Measurements from ENCODE around the gene AKR1C8.
"Not testable (repeated sequence)": the region's sequence is repeated elsewhere in the genome, so short reads cannot be mapped to it uniquely, and the experiment has no call there.

DNA sequence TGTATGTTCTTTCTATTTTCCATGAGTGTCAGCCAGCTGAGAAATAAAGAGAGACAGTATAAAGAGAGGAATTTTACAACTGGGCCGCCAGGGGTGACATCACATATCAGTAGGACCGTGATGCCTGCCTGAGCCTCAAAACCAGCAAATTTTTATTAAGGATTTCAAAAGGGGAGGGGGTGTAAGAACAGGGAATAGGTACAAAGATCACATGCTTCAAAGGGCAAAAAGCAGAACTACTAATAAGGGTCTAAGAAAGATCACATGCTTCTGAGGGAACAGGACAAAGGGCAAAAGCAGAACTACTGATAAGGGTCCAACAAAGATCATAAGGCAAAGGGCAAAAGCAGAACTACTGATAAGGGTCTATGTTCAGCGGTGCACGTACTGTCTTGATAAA lies 47.3 kb downstream of the AKR1C8 start:
- TF ChIP-seq USF2 (IDR thresholded peaks at IDR 0.05; ENCODE audit: borderline replicate concordance, low read depth, low read length); POLR2AphosphoS2 (IDR thresholded peaks at IDR 0.05; ENCODE audit: low read depth, low read length); EGR1 (IDR thresholded peaks at IDR 0.05; ENCODE audit: borderline replicate concordance in 1 of 2, low read depth in 2 of 2, low read length in 2 of 2); CREB1 (IDR thresholded peaks at IDR 0.05; ENCODE audit: low read depth); REST (IDR thresholded peaks at IDR 0.05; ENCODE audit: low read depth, low read length); POLR2A (IDR thresholded peaks at IDR 0.05; ENCODE audit: low read depth, low read length); POLR2AphosphoS5 (IDR thresholded peaks at IDR 0.05; ENCODE audit: low read length); MEF2A (IDR thresholded peaks at IDR 0.05; ENCODE audit: insufficient read depth, low read depth, low read length); EP300 (IDR thresholded peaks at IDR 0.05; ENCODE audit: borderline replicate concordance in 1 of 2, control insufficient read depth in 1 of 2, low read depth in 2 of 2, low read length in 2 of 2); JUND (IDR thresholded peaks at IDR 0.05; ENCODE audit: low read depth, low read length): not testable (repeated sequence)
- TF ChIP-seq, protein P1, sequence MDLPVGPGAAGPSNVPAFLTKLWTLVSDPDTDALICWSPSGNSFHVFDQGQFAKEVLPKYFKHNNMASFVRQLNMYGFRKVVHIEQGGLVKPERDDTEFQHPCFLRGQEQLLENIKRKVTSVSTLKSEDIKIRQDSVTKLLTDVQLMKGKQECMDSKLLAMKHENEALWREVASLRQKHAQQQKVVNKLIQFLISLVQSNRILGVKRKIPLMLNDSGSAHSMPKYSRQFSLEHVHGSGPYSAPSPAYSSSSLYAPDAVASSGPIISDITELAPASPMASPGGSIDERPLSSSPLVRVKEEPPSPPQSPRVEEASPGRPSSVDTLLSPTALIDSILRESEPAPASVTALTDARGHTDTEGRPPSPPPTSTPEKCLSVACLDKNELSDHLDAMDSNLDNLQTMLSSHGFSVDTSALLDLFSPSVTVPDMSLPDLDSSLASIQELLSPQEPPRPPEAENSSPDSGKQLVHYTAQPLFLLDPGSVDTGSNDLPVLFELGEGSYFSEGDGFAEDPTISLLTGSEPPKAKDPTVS (IDR thresholded peaks at IDR 0.05; ENCODE audit: low read depth, low read length) = not testable (repeated sequence)
- TF ChIP-seq, protein P2, sequence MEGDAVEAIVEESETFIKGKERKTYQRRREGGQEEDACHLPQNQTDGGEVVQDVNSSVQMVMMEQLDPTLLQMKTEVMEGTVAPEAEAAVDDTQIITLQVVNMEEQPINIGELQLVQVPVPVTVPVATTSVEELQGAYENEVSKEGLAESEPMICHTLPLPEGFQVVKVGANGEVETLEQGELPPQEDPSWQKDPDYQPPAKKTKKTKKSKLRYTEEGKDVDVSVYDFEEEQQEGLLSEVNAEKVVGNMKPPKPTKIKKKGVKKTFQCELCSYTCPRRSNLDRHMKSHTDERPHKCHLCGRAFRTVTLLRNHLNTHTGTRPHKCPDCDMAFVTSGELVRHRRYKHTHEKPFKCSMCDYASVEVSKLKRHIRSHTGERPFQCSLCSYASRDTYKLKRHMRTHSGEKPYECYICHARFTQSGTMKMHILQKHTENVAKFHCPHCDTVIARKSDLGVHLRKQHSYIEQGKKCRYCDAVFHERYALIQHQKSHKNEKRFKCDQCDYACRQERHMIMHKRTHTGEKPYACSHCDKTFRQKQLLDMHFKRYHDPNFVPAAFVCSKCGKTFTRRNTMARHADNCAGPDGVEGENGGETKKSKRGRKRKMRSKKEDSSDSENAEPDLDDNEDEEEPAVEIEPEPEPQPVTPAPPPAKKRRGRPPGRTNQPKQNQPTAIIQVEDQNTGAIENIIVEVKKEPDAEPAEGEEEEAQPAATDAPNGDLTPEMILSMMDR (IDR thresholded peaks at IDR 0.05 in 2 of 3, conservative IDR thresholded peaks at IDR 0.05 in 1 of 3; ENCODE audit: control insufficient read depth in 2 of 3, extremely low read depth in 1 of 3, insufficient read depth in 1 of 3, low read depth in 3 of 3, low read length in 3 of 3) = not testable (repeated sequence)
- TF ChIP-seq, protein P3, sequence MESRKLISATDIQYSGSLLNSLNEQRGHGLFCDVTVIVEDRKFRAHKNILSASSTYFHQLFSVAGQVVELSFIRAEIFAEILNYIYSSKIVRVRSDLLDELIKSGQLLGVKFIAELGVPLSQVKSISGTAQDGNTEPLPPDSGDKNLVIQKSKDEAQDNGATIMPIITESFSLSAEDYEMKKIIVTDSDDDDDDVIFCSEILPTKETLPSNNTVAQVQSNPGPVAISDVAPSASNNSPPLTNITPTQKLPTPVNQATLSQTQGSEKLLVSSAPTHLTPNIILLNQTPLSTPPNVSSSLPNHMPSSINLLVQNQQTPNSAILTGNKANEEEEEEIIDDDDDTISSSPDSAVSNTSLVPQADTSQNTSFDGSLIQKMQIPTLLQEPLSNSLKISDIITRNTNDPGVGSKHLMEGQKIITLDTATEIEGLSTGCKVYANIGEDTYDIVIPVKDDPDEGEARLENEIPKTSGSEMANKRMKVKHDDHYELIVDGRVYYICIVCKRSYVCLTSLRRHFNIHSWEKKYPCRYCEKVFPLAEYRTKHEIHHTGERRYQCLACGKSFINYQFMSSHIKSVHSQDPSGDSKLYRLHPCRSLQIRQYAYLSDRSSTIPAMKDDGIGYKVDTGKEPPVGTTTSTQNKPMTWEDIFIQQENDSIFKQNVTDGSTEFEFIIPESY (IDR thresholded peaks at IDR 0.05) = not testable (repeated sequence)
- TF ChIP-seq, protein P4, sequence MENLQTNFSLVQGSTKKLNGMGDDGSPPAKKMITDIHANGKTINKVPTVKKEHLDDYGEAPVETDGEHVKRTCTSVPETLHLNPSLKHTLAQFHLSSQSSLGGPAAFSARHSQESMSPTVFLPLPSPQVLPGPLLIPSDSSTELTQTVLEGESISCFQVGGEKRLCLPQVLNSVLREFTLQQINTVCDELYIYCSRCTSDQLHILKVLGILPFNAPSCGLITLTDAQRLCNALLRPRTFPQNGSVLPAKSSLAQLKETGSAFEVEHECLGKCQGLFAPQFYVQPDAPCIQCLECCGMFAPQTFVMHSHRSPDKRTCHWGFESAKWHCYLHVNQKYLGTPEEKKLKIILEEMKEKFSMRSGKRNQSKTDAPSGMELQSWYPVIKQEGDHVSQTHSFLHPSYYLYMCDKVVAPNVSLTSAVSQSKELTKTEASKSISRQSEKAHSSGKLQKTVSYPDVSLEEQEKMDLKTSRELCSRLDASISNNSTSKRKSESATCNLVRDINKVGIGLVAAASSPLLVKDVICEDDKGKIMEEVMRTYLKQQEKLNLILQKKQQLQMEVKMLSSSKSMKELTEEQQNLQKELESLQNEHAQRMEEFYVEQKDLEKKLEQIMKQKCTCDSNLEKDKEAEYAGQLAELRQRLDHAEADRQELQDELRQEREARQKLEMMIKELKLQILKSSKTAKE (IDR thresholded peaks at IDR 0.05; ENCODE audit: low read depth, poor library complexity, severe bottlenecking) = not testable (repeated sequence)

All from GM12878 (cell line).